GM23248 (cell line): ENCODE measurements around the gene PIP5K1C.

Experiments used
- EZH2 ChIP-seq: fragments of 200-600 bp; sonication (generic); IDR thresholded peaks from 2 replicates; pipeline ENCODE4 v1.6.1; 2018; ENCODE audit warnings: antibody characterized with exemption, mild to moderate bottlenecking; ENCODE audit not compliant: insufficient read depth, poor library complexity, severe bottlenecking
- EZH2phosphoT487 ChIP-seq: fragments of 200-600 bp; sonication (generic); IDR thresholded peaks from 2 replicates; pipeline ENCODE4 v1.6.1; 2018; ENCODE audit warnings: antibody characterized with exemption, moderate library complexity, mild to moderate bottlenecking, low read depth; ENCODE audit not compliant: insufficient read depth

- TF ChIP-seq EZH2 (no peak), EZH2phosphoT487 (no peak)
Measured at GRCh38 chr19:3601021-3601420, 99.2 kb downstream of the PIP5K1C start.
